Ishikawa (cell line): Measurements from ENCODE around the gene HNRNPC.

ENCODE experiments used
- CEBPB ChIP-seq: IDR thresholded peaks from 2 replicates; pipeline ENCODE4 v1.6.1; 2012
- CREB1 ChIP-seq: IDR thresholded peaks from 2 replicates; pipeline ENCODE4 v1.6.1; 2012; ENCODE audit warnings: low read depth
- EGR1 ChIP-seq: IDR thresholded peaks from 2 replicates; pipeline ENCODE4 v1.6.1; 2012
- EP300 ChIP-seq: IDR thresholded peaks from 2 replicates; pipeline ENCODE4 v1.6.1; 2012; ENCODE audit warnings: borderline replicate concordance
- FOXM1 ChIP-seq: IDR thresholded peaks from 2 replicates; pipeline ENCODE4 v1.6.1; 2012; ENCODE audit warnings: low read depth, borderline replicate concordance
- NFIC ChIP-seq: IDR thresholded peaks from 2 replicates; pipeline ENCODE4 v1.6.1; 2012
- RAD21 ChIP-seq: IDR thresholded peaks from 2 replicates; pipeline ENCODE4 v1.6.1; 2012; ENCODE audit warnings: low read depth
- TAF1 ChIP-seq: IDR thresholded peaks from 2 replicates; pipeline ENCODE4 v1.6.1; 2012; ENCODE audit warnings: low read depth, mild to moderate bottlenecking
- TCF12 ChIP-seq: IDR thresholded peaks from 2 replicates; pipeline ENCODE4 v1.6.1; 2012; ENCODE audit warnings: low read depth
- TEAD4 ChIP-seq: IDR thresholded peaks from 2 replicates; pipeline ENCODE4 v1.6.1; 2012
- YY1 ChIP-seq: IDR thresholded peaks from 2 replicates; pipeline ENCODE4 v1.6.1; 2012; ENCODE audit warnings: low read depth
- ZBTB7A ChIP-seq: IDR thresholded peaks from 2 replicates; pipeline ENCODE4 v1.6.1; 2012; ENCODE audit warnings: low read depth
- TF ChIP-seq, protein P1 (sequence below): IDR thresholded peaks from 2 replicates; pipeline ENCODE4 v1.6.1; 2012; ENCODE audit warnings: low read depth, mild to moderate bottlenecking
- TF ChIP-seq, protein P2 (sequence below): IDR thresholded peaks from 2 replicates; pipeline ENCODE4 v1.6.1; 2012
- TF ChIP-seq, protein P3 (sequence below): IDR thresholded peaks from 2 replicates; pipeline ENCODE4 v1.6.1; 2012

HNRNPC gene

DNA sequence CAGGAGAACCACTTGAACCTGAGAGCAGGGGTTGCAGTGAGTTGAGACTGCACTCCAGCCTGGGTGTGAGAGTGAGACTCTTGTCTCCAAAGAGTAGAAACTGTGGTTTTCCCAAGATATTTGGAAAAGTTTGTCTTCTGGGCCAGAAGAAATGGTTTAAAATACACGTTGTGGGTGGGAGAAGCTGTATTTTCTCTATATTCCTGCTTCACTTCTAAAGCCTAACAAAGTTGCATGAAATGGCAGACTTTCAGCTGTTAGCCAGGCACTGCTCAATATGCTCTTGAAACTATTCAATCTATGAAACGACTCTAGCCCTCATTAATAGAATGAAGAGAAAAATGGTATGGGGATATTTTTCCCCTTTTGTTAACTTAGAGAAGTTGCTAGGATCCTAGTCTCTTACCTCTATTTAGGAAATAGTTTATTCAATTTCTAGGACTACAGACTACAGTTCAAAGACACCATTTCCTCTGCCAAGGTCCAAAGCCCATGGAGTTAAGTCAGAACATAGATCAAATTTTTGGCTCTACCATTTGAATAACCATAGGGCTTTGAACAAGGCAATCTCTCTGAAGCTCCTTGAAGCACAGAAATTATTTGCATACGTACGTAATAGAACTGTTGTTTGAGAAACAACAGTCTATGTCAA, 64.1 kb downstream of the HNRNPC start:
- TF ChIP-seq, protein P1, sequence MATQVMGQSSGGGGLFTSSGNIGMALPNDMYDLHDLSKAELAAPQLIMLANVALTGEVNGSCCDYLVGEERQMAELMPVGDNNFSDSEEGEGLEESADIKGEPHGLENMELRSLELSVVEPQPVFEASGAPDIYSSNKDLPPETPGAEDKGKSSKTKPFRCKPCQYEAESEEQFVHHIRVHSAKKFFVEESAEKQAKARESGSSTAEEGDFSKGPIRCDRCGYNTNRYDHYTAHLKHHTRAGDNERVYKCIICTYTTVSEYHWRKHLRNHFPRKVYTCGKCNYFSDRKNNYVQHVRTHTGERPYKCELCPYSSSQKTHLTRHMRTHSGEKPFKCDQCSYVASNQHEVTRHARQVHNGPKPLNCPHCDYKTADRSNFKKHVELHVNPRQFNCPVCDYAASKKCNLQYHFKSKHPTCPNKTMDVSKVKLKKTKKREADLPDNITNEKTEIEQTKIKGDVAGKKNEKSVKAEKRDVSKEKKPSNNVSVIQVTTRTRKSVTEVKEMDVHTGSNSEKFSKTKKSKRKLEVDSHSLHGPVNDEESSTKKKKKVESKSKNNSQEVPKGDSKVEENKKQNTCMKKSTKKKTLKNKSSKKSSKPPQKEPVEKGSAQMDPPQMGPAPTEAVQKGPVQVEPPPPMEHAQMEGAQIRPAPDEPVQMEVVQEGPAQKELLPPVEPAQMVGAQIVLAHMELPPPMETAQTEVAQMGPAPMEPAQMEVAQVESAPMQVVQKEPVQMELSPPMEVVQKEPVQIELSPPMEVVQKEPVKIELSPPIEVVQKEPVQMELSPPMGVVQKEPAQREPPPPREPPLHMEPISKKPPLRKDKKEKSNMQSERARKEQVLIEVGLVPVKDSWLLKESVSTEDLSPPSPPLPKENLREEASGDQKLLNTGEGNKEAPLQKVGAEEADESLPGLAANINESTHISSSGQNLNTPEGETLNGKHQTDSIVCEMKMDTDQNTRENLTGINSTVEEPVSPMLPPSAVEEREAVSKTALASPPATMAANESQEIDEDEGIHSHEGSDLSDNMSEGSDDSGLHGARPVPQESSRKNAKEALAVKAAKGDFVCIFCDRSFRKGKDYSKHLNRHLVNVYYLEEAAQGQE: no peak
- TF ChIP-seq, protein P2, sequence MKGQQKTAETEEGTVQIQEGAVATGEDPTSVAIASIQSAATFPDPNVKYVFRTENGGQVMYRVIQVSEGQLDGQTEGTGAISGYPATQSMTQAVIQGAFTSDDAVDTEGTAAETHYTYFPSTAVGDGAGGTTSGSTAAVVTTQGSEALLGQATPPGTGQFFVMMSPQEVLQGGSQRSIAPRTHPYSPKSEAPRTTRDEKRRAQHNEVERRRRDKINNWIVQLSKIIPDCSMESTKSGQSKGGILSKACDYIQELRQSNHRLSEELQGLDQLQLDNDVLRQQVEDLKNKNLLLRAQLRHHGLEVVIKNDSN: no peak
- TF ChIP-seq FOXM1 (no peak), TCF12 (no peak), EP300 (no peak), TAF1 (no peak), CEBPB (no peak), CREB1 (no peak), YY1 (no peak), TEAD4 (no peak), RAD21 (no peak), ZBTB7A (no peak), NFIC (no peak), EGR1 (no peak)

DNA sequence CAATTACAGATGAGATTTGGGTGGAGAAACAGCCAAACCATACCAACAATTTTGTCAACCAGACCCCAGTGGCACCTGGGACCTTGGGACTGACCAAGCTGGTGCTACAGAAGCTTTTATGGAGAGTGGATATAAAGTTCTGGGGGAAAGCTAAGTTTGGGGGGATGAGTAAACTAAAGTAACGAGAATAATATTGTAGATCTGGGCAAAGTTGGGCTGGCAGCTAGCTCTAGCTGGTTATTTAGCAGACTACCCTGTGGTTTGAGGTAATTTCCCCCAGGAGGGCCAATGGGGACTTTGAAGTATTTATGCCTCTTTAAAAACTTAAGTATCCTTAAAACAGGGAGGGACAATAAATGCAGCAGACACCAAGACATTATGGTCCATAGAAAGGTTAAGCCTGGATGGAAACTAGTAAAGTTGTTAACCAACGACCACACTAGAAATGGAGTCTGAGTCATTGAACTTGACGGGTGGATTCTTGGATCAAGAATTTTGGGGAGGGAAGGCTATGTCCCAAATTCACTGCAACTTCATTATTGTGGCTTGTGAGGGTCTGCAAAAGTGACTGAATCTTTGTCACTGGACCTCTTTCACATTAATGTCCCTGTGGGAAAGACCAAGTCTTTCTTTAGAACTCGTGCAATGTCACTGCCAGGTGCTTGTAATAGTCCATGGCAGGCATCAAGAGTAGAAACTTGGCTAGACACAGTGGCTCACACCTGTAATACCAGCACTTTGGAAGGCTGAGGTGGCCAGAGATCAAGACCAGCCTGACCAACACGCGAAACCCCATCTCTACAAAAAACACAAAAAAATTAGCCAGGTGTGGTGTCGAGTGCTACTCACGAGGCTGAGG, 64.8 kb downstream of the HNRNPC start:
- TF ChIP-seq, protein P3, sequence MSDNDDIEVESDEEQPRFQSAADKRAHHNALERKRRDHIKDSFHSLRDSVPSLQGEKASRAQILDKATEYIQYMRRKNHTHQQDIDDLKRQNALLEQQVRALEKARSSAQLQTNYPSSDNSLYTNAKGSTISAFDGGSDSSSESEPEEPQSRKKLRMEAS: no peak
- no peak for TF ChIP-seq FOXM1
- TF ChIP-seq CEBPB: no peak
- TF ChIP-seq TEAD4: no peak
- TF ChIP-seq CREB1: no peak
- TF ChIP-seq, protein P1: no peak
- TF ChIP-seq YY1: no peak
- no peak for TF ChIP-seq ZBTB7A
- no peak for TF ChIP-seq EP300
- no peak for TF ChIP-seq TAF1
- TF ChIP-seq EGR1: no peak

DNA sequence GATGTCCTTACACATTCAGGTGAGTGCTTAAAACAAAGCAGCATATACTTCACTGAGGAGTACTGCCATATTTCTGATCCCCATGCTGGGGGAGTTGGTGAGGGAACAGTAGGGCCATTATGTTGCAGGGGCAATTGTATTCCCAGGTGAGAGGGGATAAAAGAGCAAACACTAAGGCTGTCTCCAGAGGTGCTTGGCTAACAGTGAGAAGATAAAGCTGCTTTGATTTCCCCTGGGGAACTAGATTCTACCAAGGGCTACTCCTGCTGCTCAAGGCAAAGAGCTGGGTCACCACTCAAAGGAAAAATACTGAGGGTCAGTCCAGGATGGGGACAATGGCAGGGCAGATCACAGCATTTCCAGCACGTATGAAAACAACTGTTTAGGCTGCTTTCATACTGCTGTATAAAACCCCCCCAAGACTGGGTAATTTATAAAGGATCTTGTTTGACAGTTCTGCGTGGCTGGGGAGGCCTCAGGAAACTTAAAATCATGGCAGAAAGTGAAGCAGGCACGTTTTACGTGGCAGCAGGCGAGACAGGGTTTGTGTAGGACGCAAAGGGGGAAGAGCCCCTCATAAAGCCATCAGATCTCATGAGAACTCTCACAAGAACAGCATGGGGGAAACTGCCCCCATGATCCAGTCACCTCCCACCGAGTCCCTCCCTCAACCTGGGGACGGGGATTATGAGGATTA, 65.6 kb downstream of the HNRNPC start:
- TF ChIP-seq, protein P1: no peak
- TF ChIP-seq NFIC: no peak
- TF ChIP-seq, protein P3: no peak
- TF ChIP-seq RAD21: no peak
- TF ChIP-seq TEAD4: no peak
- no peak for TF ChIP-seq CEBPB
- TF ChIP-seq TAF1: no peak
- TF ChIP-seq, protein P2: no peak
- TF ChIP-seq FOXM1: no peak
- TF ChIP-seq EGR1: no peak
- no peak for TF ChIP-seq YY1
- TF ChIP-seq EP300: no peak
- no peak for TF ChIP-seq CREB1
- no peak for TF ChIP-seq ZBTB7A
- TF ChIP-seq TCF12: no peak
